GM23338 (cell line): ENCODE measurements around the gene MTOR. TPM values are rescaled to one million over a fixed set of nuclear protein-coding genes. Genes with fewer than 3 reads are reported as not detected.

ENCODE experiments used
- ATAC-seq: fragments of 200-7000 bp; cut with Tn5 transposase; 3 replicates; pipeline ENCODE4 v1.9.1; 2020
- DNase-seq: peaks from one replicate; pipeline ENCODE4 v3.0.0-alpha.2; 2015; ENCODE audit warnings: low spot score
- H2AFZ ChIP-seq: fragments of 200-600 bp; sonication (generic); 2 replicates; pipeline ENCODE4 v1.8.0; 2016; ENCODE audit warnings: antibody characterized with exemption, mild to moderate bottlenecking, moderate library complexity
- H3F3A ChIP-seq: fragments of 200-600 bp; sonication (generic); replicated peaks from 2 replicates; pipeline ENCODE4 v1.8.0; 2017; ENCODE audit warnings: antibody characterized with exemption, mixed run types, low read depth
- H3K27ac ChIP-seq: fragments of 200-600 bp; sonication (generic); 2 replicates; pipeline ENCODE4 v1.6.1; 2016; ENCODE audit warnings: low read depth
- H3K27me3 ChIP-seq: fragments of 200-600 bp; sonication (generic); 2 replicates; pipeline ENCODE4 v1.8.0; 2016; ENCODE audit warnings: mild to moderate bottlenecking, mixed run types, moderate library complexity; ENCODE audit not compliant: insufficient read depth
- H3K36me3 ChIP-seq: fragments of 200-600 bp; sonication (generic); 2 replicates; pipeline ENCODE4 v1.8.0; 2016; ENCODE audit warnings: mild to moderate bottlenecking; ENCODE audit not compliant: insufficient read depth
- H3K4me1 ChIP-seq: fragments of 200-600 bp; sonication (generic); 2 replicates; pipeline ENCODE4 v1.8.0; 2016; ENCODE audit warnings: mild to moderate bottlenecking, moderate library complexity; ENCODE audit not compliant: insufficient read depth
- H3K4me2 ChIP-seq: fragments of 200-600 bp; sonication (generic); 2 replicates; pipeline ENCODE4 v1.7.1; 2017; ENCODE audit warnings: mixed run types
- H3K4me3 ChIP-seq: fragments of 200-600 bp; sonication (generic); 2 replicates; pipeline ENCODE4 v1.6.1; 2016; ENCODE audit warnings: mixed run types
- H3K79me2 ChIP-seq: fragments of 200-600 bp; sonication (generic); replicated peaks from 2 replicates; pipeline ENCODE4 v1.8.0; 2017; ENCODE audit warnings: mild to moderate bottlenecking; ENCODE audit not compliant: insufficient read depth
- H3K9me2 ChIP-seq: fragments of 200-600 bp; sonication (generic); 2 replicates; pipeline ENCODE4 v1.8.0; 2017; ENCODE audit not compliant: insufficient read depth
- H4K20me1 ChIP-seq: fragments of 200-600 bp; sonication (generic); replicated peaks from 2 replicates; pipeline ENCODE4 v1.8.0; 2017; ENCODE audit warnings: mild to moderate bottlenecking; ENCODE audit not compliant: insufficient read depth
- H3K27ac Mint-ChIP-seq: 2 replicates; pipeline ENCODE4 v1.8.0; 2020; ENCODE audit warnings: inconsistent platforms, mild to moderate bottlenecking, moderate library complexity, mixed read lengths
- H3K27me3 Mint-ChIP-seq: 3 replicates; pipeline ENCODE4 v1.8.0; 2022; ENCODE audit warnings: low read depth, mild to moderate bottlenecking, moderate library complexity, mixed read lengths, inconsistent platforms; ENCODE audit not compliant: insufficient read depth, poor library complexity
- H3K36me3 Mint-ChIP-seq: 3 replicates; pipeline ENCODE4 v1.8.0; 2021; ENCODE audit warnings: low read depth, mild to moderate bottlenecking, inconsistent platforms, moderate library complexity, mixed read lengths
- H3K4me1 Mint-ChIP-seq: 3 replicates; pipeline ENCODE4 v1.8.0; 2020; ENCODE audit warnings: mild to moderate bottlenecking, inconsistent platforms, mixed read lengths
- H3K4me3 Mint-ChIP-seq: 3 replicates; pipeline ENCODE4 v1.8.0; 2021; ENCODE audit warnings: moderate library complexity, mild to moderate bottlenecking, inconsistent platforms, mixed read lengths
- H3K9me3 Mint-ChIP-seq: 3 replicates; pipeline ENCODE4 v1.8.0; 2020; ENCODE audit warnings: moderate library complexity, mild to moderate bottlenecking, inconsistent platforms, mixed read lengths
- EZH2 ChIP-seq: fragments of 200-600 bp; sonication (generic); IDR thresholded peaks from one replicate; pipeline ENCODE4 v1.8.0; 2017; ENCODE audit warnings: antibody characterized with exemption, mild to moderate bottlenecking, low read depth; ENCODE audit not compliant: unreplicated experiment
- EZH2phosphoT487 ChIP-seq: fragments of 200-600 bp; sonication (generic); IDR thresholded peaks from one replicate; pipeline ENCODE4 v1.8.1; 2018; ENCODE audit warnings: antibody characterized with exemption; ENCODE audit not compliant: unreplicated experiment
- NANOG ChIP-seq: IDR thresholded peaks from 2 replicates; pipeline ENCODE4 v1.6.1; 2016; ENCODE audit warnings: antibody characterized with exemption, borderline replicate concordance
- STAT1 ChIP-seq: IDR thresholded peaks from one replicate; pipeline ENCODE4 v1.6.1; 2016; ENCODE audit warnings: antibody characterized with exemption; ENCODE audit not compliant: unreplicated experiment
- ZNF114 ChIP-seq: fragments of 250-450 bp; sonication (Bioruptor Pico); IDR thresholded peaks from 2 replicates; pipeline ENCODE4 v1.5.0; 2020; ENCODE audit warnings: mild to moderate bottlenecking, moderate library complexity
- ZNF331 ChIP-seq: fragments of 250-450 bp; sonication (Bioruptor Pico); IDR thresholded peaks from 2 replicates; pipeline ENCODE4 v1.5.0; 2020; ENCODE audit warnings: low read depth, mild to moderate bottlenecking, moderate library complexity
- polyA plus RNA-seq: library from polyadenylated mRNA; unstranded; fragments of >200 nt; fragmentation: Nextera tagmentation; extraction: Ambion mirVana; gene quantifications from 2 replicates; pipeline ENCODE4 v1.2.1, GENCODE V29; 2016
- total RNA-seq: library from RNA; depleted of rRNA; stranded (reverse); fragments of >200 nt; shearing (Covaris generic); gene quantifications from 2 replicates; pipeline ENCODE4 v1.2.3, GENCODE V29; 2014
- TF ChIP-seq, protein P1 (sequence below): fragments of 250-450 bp; sonication (Bioruptor Pico); IDR thresholded peaks from 2 replicates; pipeline ENCODE4 v1.5.0; 2020; ENCODE audit warnings: mild to moderate bottlenecking, moderate library complexity
- TF ChIP-seq, protein P2 (sequence below): IDR thresholded peaks from one replicate; pipeline ENCODE4 v1.6.1; 2018; ENCODE audit warnings: antibody characterized with exemption; ENCODE audit not compliant: unreplicated experiment

MTOR gene
- total and polyA plus RNA-seq, 2 experiments from 2014 or later = 22.8 to 98.0 TPM

DNA sequence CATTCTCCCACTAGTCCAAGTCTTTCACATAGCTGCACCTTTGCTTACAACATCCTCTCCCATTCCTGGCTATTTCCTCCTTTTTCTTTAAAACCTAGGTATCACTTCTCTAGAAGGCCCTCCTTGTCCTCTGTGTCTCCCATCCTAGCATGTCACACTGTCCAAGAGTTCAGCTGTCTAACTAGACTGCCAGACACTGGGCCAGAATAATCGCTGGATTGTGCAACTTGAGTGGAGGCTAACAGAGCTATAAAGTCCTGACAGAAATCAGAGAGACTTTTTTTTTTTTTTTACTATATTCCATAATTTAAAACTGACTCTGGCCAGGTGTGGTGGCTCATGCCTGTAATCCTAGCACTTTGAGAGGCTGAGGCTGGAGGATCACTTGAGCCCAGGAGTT lies 77.4 kb downstream of the MTOR start:
- ATAC-seq = no peak
- Histone ChIP-seq H3K9me2 (no peaks in the 10 kb centered on the region), H3K79me2 (no peaks in the 10 kb centered on the region), H3K27ac (no peak overlapping the region), H3K4me3 (no peak overlapping the region), H4K20me1 (peaks cover 4% of the 10 kb centered on the region), H3K36me3 (peaks cover 5% of the 10 kb centered on the region; the same call in 1 of the 2 replicates), H3F3A (no peaks in the 10 kb centered on the region), H3K4me2 (no peak overlapping the region), H3K27me3 (no peaks in the 10 kb centered on the region), H2AFZ (no peak overlapping the region), H3K4me1 (no peaks in the 10 kb centered on the region)
- Mint-ChIP-seq H3K27me3 (peaks cover 2% of the 10 kb centered on the region), H3K4me1 (peaks cover 4% of the 10 kb centered on the region; the same call in 1 of the 3 replicates), H3K4me3 (no peak overlapping the region), H3K36me3 (peaks cover 20% of the 10 kb centered on the region), H3K27ac (no peak overlapping the region), H3K9me3 (no peaks in the 10 kb centered on the region)
- DNase-seq = no peak
- TF ChIP-seq, protein P1, sequence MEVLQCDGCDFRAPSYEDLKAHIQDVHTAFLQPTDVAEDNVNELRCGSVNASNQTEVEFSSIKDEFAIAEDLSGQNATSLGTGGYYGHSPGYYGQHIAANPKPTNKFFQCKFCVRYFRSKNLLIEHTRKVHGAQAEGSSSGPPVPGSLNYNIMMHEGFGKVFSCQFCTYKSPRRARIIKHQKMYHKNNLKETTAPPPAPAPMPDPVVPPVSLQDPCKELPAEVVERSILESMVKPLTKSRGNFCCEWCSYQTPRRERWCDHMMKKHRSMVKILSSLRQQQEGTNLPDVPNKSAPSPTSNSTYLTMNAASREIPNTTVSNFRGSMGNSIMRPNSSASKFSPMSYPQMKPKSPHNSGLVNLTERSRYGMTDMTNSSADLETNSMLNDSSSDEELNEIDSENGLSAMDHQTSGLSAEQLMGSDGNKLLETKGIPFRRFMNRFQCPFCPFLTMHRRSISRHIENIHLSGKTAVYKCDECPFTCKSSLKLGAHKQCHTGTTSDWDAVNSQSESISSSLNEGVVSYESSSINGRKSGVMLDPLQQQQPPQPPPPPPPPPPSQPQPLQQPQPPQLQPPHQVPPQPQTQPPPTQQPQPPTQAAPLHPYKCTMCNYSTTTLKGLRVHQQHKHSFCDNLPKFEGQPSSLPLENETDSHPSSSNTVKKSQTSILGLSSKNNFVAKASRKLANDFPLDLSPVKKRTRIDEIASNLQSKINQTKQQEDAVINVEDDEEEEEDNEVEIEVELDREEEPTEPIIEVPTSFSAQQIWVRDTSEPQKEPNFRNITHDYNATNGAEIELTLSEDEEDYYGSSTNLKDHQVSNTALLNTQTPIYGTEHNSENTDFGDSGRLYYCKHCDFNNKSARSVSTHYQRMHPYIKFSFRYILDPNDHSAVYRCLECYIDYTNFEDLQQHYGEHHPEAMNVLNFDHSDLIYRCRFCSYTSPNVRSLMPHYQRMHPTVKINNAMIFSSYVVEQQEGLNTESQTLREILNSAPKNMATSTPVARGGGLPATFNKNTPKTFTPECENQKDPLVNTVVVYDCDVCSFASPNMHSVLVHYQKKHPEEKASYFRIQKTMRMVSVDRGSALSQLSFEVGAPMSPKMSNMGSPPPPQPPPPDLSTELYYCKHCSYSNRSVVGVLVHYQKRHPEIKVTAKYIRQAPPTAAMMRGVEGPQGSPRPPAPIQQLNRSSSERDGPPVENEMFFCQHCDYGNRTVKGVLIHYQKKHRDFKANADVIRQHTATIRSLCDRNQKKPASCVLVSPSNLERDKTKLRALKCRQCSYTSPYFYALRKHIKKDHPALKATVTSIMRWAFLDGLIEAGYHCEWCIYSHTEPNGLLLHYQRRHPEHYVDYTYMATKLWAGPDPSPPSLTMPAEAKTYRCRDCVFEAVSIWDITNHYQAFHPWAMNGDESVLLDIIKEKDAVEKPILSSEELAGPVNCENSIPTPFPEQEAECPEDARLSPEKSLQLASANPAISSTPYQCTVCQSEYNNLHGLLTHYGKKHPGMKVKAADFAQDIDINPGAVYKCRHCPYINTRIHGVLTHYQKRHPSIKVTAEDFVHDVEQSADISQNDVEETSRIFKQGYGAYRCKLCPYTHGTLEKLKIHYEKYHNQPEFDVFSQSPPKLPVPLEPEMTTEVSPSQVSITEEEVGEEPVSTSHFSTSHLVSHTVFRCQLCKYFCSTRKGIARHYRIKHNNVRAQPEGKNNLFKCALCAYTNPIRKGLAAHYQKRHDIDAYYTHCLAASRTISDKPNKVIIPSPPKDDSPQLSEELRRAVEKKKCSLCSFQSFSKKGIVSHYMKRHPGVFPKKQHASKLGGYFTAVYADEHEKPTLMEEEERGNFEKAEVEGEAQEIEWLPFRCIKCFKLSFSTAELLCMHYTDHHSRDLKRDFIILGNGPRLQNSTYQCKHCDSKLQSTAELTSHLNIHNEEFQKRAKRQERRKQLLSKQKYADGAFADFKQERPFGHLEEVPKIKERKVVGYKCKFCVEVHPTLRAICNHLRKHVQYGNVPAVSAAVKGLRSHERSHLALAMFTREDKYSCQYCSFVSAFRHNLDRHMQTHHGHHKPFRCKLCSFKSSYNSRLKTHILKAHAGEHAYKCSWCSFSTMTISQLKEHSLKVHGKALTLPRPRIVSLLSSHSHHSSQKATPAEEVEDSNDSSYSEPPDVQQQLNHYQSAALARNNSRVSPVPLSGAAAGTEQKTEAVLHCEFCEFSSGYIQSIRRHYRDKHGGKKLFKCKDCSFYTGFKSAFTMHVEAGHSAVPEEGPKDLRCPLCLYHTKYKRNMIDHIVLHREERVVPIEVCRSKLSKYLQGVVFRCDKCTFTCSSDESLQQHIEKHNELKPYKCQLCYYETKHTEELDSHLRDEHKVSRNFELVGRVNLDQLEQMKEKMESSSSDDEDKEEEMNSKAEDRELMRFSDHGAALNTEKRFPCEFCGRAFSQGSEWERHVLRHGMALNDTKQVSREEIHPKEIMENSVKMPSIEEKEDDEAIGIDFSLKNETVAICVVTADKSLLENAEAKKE (CRISPR knock-in tag) = no peak

DNA sequence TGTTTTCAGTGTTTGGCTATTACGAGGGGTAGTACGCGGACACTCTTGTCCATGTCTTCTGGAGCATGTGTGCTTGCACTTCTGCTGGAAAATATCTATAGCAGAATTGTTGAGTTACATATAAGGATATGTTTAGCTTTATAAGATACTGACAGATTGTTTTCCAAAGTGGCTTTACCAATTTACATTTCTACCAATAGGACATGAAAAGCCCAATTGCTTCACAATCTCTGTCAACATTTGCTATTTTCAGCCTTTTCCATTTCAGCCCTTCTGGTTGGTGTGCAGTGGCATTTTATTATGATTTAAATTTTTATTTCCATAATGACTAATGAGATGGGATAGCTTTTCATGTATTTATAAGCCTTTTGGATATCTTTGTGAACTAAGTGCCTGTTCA lies 79.5 kb downstream of the MTOR start:
- Histone ChIP-seq H3K4me3 (no peak overlapping the region), H4K20me1 (no peaks in the 10 kb centered on the region; the same call in none of the 2 replicates), H2AFZ (no peak overlapping the region), H3F3A (no peaks in the 10 kb centered on the region), H3K27me3 (no peaks in the 10 kb centered on the region), H3K79me2 (no peaks in the 10 kb centered on the region), H3K9me2 (no peaks in the 10 kb centered on the region), H3K4me2 (no peak overlapping the region), H3K4me1 (no peaks in the 10 kb centered on the region), H3K36me3 (peaks cover 5% of the 10 kb centered on the region; the same call in 1 of the 2 replicates), H3K27ac (no peak overlapping the region)
- Mint-ChIP-seq H3K27ac (no peak overlapping the region), H3K27me3 (peaks cover 2% of the 10 kb centered on the region), H3K4me3 (no peak overlapping the region), H3K36me3 (peaks cover 18% of the 10 kb centered on the region), H3K4me1 (peaks cover 9% of the 10 kb centered on the region), H3K9me3 (no peaks in the 10 kb centered on the region)
- no peak for DNase-seq
- no peak for ATAC-seq
- TF ChIP-seq EZH2phosphoT487 (no peak), ZNF331 (no peak), ZNF114 (CRISPR knock-in tag) (no peak), STAT1 (no peak), EZH2 (no peak), NANOG (no peak)
- TF ChIP-seq, protein P2, sequence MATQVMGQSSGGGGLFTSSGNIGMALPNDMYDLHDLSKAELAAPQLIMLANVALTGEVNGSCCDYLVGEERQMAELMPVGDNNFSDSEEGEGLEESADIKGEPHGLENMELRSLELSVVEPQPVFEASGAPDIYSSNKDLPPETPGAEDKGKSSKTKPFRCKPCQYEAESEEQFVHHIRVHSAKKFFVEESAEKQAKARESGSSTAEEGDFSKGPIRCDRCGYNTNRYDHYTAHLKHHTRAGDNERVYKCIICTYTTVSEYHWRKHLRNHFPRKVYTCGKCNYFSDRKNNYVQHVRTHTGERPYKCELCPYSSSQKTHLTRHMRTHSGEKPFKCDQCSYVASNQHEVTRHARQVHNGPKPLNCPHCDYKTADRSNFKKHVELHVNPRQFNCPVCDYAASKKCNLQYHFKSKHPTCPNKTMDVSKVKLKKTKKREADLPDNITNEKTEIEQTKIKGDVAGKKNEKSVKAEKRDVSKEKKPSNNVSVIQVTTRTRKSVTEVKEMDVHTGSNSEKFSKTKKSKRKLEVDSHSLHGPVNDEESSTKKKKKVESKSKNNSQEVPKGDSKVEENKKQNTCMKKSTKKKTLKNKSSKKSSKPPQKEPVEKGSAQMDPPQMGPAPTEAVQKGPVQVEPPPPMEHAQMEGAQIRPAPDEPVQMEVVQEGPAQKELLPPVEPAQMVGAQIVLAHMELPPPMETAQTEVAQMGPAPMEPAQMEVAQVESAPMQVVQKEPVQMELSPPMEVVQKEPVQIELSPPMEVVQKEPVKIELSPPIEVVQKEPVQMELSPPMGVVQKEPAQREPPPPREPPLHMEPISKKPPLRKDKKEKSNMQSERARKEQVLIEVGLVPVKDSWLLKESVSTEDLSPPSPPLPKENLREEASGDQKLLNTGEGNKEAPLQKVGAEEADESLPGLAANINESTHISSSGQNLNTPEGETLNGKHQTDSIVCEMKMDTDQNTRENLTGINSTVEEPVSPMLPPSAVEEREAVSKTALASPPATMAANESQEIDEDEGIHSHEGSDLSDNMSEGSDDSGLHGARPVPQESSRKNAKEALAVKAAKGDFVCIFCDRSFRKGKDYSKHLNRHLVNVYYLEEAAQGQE = no peak
